HG02840 (cell line): Measurements from ENCODE around the gene SMIM36.
"Not testable (repeated sequence)": the region's sequence is repeated elsewhere in the genome, so short reads cannot be mapped to it uniquely, and the experiment has no call there.

Experiments
- ATAC-seq: cut with Tn5 transposase; IDR thresholded peaks from one replicate; pipeline ENCODE4 v1.9.1; 2021; ENCODE audit warnings: mild to moderate bottlenecking, moderate library complexity, moderate number of reproducible peaks; ENCODE audit not compliant: unreplicated experiment, low FRiP score

SMIM36 gene

DNA sequence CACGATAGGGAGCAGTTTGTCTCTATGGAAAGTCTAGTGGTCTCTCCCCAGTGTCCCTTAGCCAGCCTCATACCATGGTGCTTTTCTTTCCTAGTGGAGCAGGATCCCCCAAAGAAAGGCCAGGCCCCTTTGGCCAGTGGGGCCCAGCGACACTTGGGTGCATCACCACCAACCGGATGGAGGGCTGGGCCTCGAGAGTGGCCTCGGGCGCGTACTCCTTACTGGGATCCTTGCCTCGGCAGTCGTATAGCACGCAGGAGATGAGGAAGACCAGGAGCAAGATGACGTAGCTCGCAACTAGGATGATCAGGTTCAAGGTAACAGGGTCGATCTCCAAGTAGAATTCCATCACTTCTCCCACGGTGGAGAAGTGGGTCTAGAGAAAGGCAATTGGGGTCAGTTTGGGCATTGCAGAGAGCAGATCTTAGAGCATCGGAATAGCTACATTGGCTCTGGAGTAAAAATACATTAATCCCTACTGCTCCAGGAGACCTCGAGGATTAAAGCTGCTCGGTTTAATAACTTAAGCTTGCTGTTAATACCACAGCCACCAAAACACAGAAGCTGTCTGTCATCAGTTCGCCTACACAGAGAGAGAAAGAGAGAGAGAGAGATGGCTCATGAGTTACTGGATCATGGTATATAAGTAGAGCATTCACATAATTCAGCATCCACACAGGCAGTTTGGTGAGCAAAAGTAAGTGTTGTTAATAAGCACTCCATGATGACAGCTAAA is at the start of gene SMIM36:
SMIM36 (minus strand) TSS at position 467 of the 736 bp plus-strand sequence.
- no peak for ATAC-seq

DNA sequence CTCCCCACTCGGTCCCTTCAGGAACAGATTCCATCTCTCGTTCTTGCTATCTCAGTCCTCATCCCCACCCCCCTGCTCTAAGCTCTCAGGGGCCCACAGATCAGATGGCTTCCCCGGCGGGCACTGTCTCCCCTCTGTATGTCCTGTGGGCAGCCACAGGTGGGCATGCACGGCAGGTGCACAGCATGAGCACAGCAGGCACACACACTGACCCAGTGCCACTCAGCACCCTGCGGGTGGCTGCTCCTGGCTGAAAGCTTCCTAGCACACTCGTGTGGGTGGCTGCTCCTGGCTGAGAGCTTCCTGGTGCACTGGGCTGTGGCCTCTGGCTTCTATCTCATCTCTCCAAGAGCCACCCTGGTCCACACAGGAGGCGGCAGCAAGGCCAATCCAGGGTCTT is 44.5 kb upstream of the SMIM36 start:
- no peak for ATAC-seq

DNA sequence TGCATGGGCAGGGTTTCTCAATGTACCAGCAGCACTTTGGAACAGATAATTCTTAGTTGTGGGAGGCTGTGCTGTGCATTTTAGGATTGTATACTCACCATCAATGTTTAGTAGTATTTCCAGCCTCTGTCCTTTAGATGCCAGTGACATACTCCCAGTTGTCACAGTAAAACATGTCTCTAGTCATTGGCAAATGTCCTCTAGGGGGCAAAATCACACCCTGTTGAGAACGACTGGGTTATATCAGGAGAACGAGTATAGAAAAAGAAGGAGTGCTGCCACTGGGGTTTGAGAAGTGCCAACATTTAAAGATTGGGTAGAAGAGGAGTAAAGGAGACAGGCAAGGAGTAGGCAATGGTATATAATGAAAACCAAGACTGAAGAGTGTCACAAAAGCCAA is 37.9 kb upstream of the SMIM36 start:
- ATAC-seq: no peak

DNA sequence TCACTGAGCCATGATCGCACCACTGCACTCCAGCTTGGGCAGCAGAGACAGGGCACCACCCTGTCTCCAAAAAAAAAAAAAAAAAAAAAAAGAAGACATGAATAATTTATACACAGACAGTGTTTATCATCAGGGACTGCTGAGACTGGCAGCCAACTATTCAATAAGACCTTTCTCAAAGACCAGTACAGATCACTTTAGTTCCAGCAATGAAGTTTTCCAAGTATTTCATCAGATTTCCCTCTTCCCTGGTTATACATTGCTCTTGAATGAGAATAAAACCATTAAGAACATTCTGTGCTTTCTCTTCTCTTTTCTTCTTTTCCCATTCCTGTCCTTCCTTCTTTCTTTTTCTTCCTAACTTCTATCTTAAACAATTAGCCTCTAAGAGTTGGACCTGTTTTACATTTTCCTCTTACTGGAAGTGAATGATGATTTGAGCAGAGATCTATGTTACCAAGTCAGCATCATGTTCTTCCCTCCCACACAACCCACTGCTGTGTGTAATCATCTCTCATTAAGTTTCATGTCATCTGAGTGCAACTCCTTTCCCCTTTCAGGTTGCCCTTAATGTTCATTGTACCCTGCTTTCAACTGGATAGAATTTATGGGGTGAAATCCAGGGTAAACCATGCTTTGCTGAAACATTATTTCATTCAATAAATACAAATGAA is 35.9 kb upstream of the SMIM36 start:
- ATAC-seq: no peak

DNA sequence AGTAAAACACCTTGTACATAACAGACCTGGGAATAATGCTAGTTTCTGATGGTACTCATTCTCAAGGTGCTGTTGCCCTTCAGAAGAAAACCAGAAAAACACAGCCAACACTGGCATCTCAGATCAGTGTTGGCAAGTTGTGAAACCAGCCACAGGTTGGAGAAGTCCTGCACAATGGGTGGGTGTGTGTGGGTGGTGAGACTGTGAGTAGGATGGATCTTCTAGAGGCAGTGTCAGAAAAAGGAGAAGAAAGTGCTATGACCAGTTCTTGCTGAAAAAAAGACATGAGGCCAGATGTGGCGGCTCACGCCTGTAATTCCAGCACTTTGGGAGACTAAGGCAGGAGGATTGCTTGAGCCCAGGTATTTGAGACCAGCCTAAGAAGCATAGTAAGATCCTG is 35.2 kb upstream of the SMIM36 start:
- ATAC-seq: no peak

DNA sequence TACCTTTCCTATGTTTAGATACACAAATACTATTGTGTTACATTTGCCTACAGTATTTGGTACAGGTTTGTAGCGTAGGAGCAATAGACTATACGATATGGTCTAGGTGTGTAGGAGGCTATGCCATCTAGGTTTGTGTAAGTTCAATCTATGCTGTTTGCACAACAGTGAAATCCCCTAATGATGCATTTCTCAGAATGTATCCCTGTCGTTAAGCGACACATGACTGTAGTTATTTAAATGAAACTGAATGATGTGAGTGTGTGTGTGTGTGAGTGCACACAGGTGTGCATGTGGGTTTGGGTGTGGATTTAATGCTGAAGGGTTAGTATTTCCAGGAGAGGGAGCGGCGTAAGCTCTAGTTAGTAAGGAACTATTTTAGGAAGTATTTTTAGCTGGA is 34.6 kb upstream of the SMIM36 start:
- no peak for ATAC-seq

DNA sequence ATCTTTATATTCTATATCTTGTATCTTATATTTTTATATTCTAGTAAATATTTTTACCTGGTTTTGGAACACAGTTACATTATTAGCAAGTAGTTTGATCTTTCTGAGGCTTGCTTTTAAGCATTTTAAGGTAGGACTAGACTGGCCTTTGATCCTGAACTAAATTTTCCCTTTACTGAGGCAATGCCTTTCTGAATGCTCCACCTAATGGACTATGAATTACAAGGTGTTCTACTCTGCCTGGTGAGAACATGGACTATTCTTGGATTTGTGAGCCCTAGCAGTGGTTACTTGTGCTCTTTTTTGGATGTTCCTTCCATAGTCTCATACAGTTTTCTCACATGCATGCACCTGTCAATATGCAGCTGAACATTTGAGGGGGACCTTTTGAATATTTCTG is 32.5 kb upstream of the SMIM36 start:
- no peak for ATAC-seq

DNA sequence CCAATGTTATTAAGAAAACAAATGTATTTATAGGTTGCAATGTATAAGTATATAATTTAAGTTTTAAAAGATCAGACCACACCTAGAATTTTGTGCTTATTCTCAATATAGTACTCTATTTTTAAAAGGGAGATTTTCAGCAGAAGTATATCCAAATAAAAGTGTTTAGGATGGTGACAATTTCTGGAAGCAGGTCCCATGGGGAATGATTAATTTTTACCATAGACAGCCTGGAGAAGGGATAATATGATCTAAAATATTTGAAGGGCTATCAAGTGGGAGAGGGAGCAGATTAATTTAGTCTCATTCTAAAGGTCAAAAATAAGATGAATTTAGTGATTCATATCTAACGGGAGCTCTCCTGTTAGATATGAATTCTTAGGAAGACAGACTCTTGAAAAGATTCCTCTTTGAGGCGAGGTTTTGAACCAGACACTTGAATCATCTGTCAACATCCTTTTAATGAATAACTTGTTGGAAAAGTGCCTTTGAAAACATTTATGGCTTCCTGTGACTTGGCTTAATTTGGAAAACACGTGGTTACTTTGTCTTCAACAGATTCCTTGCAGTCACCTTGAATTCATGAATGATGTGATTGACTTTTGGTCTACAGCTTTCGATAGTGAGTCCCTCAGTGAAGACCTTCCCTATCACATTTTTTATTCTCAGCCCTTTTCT is 29.3 kb upstream of the SMIM36 start:
- no peak for ATAC-seq

DNA sequence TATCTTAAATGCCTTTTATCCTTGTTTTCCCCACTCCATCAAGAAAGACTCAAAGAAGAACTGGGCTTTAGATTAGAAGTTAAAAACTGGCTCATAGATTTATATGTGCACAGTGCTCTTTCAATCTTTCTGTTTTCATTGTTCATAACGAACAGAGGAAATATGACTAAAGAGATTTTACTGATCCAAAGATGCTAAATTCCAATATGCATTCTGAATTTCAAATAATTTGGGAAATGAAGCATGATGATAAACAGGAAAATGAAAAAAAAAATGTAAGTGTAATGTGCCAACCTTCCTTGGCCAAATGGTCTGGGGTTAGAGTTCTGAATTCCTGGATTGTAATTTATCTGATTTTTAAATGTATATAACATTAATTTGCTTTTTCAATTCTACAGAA is 25.0 kb upstream of the SMIM36 start:
- ATAC-seq: no peak

DNA sequence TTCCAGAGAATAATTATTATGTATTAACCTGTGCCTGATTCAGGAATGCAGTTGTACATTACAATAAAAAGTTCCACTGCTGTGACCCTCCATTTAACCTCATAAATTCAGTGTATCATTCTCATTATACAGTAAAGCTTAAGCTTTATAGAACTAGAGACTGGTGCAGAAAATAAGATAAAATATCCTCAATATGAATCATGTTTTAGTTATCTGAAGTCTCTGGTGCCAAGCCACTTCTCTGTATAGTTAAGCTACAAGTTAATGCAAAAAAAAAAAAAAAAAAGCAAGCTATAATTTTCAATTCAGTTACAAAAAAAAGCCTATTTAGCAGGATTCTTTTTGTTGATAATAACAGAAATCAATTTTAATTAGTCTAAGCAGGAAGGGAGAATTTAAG is 22.4 kb upstream of the SMIM36 start:
- no peak for ATAC-seq

DNA sequence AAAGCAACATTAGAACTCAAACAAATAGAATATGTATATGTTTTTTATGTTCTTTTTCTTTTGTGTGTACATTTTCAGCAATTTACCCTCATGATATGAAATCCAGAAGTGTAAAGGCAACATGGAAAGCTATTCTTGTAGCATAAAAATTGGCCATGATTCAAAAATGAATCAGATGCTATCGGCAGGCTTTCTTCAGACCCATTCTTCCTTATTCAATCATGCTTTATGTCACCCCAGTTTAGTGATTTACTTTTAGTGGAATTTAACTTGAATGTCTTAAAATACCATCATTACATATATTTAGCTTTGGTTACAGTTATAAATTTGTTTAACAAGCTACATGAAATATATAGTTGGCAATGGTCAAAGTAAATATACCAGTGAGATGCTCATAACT is 21.4 kb upstream of the SMIM36 start:
- ATAC-seq: no peak

DNA sequence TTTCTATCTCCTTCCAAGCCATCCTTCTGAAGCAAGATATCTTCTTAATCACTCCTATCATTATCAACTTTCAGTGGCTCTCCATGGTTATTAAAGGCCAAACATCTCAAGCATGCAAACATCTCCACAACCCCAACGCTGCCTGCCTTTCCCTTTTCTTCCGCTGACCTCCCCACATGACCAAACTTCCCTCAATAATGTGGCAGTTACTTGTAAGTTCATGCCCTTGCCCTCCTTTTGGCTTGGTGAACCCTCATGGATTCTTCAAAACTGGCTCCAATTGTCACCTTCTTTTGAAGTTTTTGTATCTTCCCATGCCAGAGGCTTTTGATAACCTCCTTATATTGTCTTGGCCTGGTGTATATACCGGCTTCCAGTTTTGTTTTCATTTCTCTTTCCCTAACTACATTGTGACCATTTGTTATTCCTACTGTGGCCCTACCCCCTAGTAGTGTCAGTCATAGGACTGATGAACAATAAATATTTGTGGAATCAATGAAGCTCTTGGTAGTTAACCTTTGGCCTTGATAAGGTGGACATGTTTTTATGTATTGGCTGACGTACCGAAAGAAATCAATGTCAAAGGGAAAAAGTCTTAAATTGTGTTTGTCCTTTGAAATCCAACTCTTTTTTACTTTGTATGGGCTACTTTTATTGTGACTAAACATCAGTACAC is 19.9 kb upstream of the SMIM36 start:
- ATAC-seq: no peak

DNA sequence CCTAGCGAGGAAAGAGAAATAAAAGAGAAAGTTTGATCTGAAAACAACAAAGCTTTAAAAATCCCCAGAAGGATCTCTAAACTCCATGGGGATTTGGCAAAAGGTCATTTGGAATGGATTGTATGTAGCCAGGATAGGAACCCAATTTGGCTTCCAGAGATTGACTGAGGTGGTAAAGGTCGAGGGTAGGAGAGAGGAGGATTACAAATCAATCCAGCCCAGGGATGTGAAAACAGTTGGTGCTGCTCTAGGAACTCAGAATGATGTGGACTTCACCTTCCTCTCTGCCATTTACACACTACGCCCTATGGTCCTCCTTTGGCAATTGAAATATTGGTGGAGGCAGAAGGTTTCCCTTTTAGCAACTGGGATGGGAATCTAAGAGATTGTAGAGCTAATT is 18.8 kb upstream of the SMIM36 start:
- no peak for ATAC-seq

DNA sequence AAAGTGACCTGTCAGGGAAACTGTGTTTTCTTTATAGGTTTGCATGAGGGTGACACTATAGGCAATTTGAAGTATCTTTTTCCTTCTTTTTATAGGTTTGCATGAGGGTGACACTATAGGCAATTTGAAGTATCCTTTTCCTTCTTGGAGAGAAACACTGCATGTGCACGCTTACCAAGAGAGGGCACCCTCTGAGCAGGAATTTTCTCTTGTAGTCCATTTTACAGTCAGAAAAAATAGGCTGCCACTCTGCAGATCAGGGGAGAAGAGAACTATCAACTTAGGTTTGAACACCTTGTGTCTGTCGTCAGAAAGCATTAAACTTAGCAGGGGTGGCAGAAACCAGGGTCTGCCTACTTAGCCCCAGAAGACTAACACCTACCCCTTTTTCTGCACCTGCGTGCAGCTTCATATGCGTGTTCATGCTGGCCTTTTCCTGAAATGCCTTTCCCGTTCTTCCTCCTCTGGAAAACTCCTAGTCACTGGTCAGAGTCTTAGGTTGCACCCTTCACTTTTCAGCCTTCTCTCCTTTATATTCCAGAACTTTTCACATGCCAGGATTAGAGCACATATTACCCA is 16.4 kb upstream of the SMIM36 start:
- ATAC-seq: no peak

DNA sequence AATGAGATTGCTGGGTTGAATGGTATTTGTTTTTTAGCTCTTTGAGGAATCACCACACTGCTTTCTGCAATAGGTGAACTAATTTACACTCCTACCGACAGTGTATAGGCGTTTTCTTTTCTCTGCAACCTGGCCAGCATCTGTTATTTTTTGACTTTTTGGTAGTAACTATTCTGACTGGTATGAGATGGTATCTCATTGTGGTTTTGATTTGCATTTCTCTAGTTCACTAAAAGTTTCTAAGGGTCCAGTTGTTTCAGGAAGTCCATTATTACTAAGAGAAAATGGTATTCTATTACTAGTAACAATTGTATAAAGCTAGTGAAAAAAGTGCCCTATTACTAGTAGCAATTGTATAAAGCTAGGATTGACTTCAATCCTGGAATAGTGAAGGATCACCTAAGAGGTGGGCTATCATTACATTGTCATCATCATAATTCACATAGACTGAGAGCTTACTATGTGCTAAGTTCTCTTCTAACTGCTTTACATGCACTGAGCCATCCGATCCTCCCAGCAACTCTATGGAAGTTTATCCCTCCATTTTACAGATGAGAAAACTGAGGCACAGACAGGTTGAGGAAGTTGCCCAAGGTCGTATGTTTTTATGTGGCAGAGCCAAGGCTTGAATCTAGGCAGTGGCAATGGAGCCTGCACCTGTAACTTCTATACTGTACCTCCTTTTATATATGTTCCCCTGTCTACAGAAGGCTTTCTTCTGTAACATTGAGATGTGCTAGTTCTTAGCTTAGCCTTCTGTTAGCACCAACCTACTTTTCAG is 13.4 kb upstream of the SMIM36 start:
- peak; percentile 55 for ATAC-seq

DNA sequence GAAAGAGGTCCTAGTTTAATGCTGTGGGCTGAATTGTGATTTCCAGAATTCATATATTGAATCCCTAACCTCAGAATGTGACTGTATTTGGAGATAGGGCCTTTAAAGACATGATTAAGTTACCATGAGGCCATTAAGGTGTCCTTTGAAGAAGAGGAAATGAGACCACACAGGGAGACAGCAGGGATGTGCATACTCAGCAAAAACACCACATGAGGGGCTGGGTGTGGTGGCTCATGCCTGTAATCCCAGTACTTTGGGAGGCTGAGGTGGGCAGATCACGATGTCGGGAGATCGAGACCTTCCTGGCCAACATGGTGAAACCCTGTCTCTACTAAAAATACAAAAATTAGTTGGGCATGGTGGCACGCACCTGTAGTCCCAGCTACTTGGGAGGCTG is 11.8 kb upstream of the SMIM36 start:
- not testable (repeated sequence) for ATAC-seq

DNA sequence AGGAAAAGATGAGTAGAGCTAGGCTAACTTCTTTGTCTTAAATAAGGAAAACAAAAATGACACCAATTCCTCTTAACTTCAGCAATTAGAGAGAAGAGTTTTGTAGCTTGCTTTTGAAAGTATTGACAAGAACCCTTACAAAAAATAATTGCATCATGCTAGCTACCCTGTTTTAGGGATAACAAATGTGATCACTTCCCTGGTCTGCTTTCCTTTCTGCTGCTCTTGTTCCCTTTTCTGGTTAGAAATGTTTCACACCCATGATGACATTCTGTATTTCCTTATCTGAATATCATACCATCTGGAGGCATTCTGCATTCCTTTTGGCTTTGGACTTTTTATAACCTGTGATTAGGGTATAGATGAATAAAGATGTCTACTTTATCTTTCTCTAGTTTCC is 9.9 kb upstream of the SMIM36 start:
- ATAC-seq: no peak

DNA sequence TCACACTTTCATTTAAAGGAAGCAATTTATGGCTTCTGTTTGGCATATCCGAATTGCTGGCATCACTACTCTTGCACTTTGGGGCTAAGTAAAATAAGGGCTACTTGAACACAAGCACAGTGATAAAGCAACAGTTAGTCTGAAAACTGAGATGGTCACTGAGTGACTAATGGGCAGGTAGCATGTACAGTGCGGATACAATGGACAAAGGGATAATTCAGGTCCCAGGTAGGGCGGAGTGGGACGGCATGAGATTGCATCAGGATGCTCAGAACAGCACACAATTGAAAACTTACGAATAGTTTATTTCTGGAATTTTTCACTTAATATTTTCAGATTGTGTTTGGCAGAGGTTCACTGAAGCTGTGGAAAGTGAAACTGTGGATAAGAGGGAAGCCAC is 9.2 kb upstream of the SMIM36 start:
- ATAC-seq: no peak

DNA sequence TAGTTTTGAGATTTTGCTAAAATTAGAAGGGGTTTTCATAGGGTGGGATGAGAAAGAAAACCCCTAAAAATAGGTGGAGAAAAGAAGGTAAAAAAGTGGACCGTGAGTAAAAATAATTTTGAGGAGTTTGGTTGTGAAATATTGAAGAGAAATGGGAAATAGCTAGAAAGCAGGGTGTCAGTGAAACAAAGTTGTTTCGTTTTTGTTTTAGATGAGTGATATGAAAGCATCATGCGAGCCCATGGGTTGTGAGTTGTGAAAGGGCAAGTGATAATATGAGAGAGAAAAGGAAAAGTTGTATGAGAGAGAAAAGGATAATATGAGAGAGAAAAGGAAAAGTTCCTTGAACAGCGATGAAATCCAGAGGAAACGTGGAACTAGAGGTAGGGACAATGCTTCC is 7.3 kb upstream of the SMIM36 start:
- ATAC-seq: no peak
